GM12875 (cell line): Measurements from ENCODE around the gene MAML3.

Experiments used
- H3K4me3 ChIP-seq: one replicate; pipeline ENCODE4 v1.5.1; 2011; ENCODE audit warnings: low read depth, low read length, control low read depth
- TF ChIP-seq, protein P1 (sequence below): IDR thresholded peaks from 2 replicates; pipeline ENCODE4 v1.5.1; 2011; ENCODE audit warnings: low read depth, mild to moderate bottlenecking, control low read depth, inconsistent platforms, low read length, moderate library complexity, borderline replicate concordance; ENCODE audit not compliant: insufficient read depth

The MAML3 gene

DNA sequence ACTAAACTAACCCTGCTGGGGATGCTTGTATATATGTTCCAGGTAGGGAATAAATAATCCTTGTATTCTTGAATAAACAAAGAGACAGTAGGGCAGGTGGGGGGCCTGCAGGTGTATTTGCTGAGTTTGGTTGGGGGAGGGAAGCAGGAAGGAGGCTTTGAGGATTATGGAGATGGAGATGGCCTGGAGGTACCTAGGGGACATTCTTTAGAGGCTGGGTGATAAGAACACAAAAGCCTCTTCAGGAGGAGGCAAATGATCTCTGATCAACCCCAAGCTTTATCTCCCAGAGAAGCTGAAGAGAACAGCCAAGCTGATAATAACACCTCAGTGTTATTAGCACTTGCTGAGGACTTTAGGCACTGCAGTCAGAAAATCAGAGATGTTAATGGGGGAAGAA lies 300.7 kb downstream of the MAML3 start:
- H3K4me3 ChIP-seq: no peak overlapping the region
- TF ChIP-seq, protein P1, sequence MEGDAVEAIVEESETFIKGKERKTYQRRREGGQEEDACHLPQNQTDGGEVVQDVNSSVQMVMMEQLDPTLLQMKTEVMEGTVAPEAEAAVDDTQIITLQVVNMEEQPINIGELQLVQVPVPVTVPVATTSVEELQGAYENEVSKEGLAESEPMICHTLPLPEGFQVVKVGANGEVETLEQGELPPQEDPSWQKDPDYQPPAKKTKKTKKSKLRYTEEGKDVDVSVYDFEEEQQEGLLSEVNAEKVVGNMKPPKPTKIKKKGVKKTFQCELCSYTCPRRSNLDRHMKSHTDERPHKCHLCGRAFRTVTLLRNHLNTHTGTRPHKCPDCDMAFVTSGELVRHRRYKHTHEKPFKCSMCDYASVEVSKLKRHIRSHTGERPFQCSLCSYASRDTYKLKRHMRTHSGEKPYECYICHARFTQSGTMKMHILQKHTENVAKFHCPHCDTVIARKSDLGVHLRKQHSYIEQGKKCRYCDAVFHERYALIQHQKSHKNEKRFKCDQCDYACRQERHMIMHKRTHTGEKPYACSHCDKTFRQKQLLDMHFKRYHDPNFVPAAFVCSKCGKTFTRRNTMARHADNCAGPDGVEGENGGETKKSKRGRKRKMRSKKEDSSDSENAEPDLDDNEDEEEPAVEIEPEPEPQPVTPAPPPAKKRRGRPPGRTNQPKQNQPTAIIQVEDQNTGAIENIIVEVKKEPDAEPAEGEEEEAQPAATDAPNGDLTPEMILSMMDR: no peak

DNA sequence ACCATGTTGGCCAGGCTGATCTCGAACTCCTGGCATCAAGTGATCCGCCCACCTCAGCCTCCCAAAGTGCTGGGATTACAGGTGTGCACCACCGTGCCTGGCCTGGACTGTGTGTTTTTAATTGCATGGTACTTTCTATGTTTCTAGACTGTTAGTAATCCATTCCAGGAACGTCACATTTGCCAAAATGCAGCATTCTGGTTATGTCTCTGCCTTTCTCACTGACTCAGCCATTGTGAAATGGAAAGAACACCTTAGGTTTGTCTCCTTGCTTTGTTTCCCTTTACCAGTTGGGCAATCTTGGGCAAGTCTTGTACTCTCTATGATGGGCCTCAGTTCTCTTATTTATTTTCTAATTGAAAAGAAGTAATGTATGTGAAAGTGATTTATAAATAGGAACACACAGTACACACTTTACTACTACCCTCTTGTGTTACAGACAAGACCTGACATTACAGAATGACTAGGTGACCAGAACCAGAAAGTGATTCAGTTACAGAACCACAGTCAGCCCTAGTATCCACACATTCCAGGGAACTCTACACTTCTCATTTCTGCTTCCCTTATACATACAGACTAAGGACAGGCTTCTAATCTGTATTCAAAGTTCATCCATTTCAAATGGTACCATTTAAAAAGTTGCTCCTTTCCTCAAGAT lies 301.2 kb downstream of the MAML3 start:
- no peak overlapping the region for H3K4me3 ChIP-seq
- TF ChIP-seq, protein P1: no peak

DNA sequence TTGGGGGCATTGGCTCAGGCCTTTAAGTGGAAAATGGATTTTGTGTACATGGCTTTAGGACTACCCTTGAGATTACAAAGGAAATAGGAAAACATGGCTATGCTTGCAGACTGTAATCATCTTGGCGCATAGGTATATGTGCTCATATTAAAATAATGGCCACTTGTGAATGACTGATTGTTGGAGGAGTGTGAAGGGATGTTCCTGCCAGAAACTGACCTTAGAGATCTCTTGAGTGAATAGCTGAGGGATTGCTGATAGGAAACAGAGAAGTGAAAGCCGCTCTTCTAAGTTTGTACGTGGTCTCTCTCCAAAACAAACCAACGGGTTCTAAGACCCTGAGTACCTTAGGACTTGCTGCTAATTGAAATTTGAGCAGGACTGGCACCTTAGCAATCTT lies 302.3 kb downstream of the MAML3 start:
- no peak overlapping the region for H3K4me3 ChIP-seq
- TF ChIP-seq, protein P1: no peak

DNA sequence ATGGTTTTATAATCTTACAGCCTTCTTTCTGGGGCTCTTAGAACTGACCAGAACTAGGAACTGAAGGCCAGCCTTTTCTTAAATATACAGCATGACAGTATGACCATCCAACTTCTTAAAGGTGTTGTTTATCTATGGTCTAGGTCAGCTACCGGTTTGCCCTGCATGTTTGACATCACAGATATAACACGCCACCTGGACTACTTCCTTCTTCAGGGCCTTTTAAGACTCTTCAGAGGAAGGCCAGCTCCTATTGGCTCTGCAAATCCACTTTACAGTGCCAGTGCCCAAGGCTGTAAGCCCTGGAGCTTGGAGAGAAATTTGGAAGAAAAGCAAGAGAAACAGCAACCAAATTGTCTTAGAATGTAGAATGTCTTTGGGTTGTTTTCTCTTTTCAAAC lies 302.9 kb downstream of the MAML3 start:
- TF ChIP-seq, protein P1: no peak
- H3K4me3 ChIP-seq: no peak overlapping the region

DNA sequence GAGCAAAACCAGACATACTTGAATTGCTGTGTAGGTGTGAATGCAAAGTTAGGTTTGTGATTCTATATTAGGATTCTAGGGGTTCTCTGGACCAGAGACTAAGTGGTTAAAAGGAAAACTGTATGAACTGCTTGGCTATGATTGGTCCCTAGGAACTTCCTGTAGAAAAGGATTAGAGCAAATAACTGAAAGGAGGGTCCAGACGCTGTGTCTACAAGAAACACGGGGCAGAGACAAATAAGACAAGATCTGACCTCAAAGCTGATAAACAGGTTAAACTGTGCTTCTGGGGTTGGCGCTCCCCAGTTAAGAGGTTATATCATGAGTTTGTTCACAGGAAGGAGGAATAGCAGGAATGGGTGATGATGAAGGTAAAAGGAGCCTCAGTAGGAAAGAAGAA lies 304.8 kb downstream of the MAML3 start:
- H3K4me3 ChIP-seq: no peak overlapping the region
- TF ChIP-seq, protein P1: no peak

DNA sequence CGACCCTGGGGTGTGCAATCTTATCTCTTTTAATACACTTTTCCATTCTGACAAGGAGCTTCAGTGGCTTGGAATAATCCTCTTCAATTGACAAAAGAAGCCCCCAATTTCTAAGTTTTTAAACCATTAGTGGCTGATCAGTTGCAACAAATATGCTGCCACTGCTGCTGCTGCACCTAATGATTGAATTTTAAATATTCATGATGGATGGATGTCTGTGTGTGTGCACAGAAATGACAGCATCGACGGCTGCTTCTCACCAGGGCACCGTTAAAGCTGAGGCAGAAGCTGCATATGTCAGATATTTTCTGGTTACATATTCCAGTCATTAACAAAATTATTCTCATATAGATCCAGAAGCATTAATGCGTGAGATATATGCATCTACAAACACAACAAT lies 306.0 kb downstream of the MAML3 start:
- TF ChIP-seq, protein P1: no peak
- H3K4me3 ChIP-seq: no peak overlapping the region

DNA sequence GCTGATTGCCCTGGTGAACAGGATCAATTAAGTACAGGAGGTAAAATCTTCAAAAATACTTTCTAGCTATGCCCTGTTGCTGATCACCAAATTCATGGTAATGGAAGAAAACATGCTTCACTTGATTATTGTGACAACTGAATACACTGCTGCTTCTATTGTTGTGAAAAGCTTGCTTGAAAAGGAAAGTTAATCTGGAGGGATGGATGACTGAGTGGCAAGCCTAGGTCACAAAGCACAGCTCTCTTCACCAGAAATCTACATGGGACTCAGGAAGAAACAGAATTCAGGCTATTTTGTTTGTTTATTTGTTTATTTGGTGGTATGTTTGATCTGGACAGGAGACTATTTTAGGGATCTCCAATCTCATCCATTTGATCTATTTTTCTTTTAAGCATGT lies 306.4 kb downstream of the MAML3 start:
- TF ChIP-seq, protein P1: no peak
- no peak overlapping the region for H3K4me3 ChIP-seq
